NCI-H1930 (cell line): Measurements from ENCODE around the gene TMEM243.
"Not testable (repeated sequence)": the region's sequence is repeated elsewhere in the genome, so short reads cannot be mapped to it uniquely, and the experiment has no call there.

Experiments used
- DNase-seq, 2 experiments: peaks; one replicate each; lab custom pipeline; 2025; lab: John Stamatoyannopoulos, UW

TMEM243 gene, protein sequence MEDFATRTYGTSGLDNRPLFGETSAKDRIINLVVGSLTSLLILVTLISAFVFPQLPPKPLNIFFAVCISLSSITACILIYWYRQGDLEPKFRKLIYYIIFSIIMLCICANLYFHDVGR

DNA sequence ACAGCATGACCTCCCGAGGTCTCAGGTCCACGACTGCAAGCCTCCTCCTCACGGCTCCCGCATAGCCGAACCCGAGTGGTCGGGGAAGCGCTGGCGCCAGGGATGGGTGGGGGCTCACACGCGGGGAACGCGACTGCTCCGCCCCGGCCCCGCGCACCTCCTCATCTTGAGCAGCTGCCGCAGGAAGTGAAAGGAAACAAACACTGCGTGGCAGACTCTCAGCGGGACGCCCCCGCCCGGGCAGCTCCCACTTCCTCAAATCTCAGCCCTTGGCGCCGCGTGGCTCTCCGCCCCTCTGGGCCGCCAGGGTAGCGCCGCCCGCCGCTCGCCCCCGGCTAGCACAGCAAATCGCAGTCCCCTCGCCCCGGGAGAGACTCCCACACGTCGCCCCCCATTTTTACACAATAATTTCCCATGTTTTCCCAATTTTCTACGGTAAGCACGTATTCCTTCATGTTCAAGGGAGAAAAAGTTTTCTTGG, at the start of gene TMEM243:
Gene TMEM243 (minus strand): TSS at position 188 of the 481 bp plus-strand sequence. CDS start 229 bp downstream, outside the sequence.
- peak in 1 of 2 experiments; percentile 28 for DNase-seq

GRCh38 chr7:87267239-87267900, 47.8 kb upstream of the TMEM243 start:
- DNase-seq, result no peak

- no peak for DNase-seq
These were observed 44.0 kb upstream of the TMEM243 start for GRCh38 chr7:87263537-87263936.

DNA sequence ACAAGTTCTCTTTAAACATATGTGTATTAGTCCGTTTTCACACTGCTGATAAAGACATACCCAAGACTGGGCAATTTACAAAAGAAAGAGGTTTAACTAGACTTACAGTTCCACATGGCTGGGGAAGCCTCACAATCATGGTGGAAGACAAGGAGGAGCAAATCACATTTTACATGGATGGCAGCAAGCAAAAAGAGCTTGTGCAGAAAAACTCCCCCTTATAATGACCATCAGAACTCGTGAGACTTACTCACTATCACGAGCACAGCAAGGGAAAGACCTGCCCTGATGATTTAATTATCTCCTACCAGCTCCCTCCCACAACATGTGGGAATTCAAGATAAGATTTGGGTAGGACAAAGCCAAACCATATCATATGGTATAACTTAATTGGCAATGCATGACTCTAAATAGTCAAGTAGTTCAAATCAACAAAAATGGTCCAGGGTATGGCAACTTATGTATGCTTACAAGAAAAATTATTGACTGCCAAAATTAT, 34.1 kb upstream of the TMEM243 start:
- DNase-seq, result no peak

DNA sequence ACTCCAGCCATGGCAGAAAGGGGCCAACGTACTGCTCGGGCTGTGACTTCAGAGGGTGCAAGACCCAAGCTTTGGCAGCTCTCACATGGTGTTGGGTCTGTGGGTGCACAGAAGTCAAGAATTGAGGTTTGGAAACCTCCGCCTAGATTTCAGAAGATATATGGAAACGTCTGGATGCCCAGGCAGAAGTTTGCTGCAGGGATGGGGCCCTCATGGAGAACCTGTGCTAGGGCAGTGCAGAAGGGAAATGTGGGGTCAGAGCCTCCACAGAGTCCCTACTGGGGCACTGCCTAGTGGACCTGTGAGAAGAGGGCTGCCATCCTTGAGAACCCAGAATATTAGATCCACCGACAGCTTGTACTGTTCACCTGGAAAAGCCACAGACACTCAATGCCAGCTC, 26.1 kb upstream of the TMEM243 start:
- DNase-seq, result not testable (repeated sequence)

DNA sequence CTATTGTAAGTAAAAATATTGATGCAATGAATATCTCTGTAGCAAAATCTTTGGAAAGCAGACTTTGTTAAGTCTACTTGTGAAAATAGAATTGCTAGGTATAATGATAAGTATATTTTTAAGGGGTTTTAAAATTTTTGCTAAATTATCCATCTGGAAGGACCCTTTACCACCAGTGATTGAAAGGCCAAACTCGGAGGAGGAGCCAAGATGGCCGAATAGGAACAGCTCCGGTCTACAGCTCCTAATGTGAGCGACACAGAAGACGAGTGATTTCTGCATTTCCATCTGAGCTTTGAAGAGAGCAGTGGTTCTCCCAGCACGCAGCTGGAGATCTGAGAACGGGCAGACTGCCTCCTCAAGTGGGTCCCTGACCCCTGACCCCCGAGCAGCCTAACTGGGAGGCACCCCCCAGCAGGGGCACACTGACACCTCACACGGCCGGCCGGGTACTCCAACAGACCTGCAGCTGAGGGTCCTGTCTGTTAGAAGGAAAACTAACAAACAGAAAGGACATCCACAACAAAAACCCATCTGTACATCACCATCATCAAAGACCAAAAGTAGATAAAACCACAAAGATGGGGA, 19.0 kb upstream of the TMEM243 start:
- not testable (repeated sequence) for DNase-seq

DNA sequence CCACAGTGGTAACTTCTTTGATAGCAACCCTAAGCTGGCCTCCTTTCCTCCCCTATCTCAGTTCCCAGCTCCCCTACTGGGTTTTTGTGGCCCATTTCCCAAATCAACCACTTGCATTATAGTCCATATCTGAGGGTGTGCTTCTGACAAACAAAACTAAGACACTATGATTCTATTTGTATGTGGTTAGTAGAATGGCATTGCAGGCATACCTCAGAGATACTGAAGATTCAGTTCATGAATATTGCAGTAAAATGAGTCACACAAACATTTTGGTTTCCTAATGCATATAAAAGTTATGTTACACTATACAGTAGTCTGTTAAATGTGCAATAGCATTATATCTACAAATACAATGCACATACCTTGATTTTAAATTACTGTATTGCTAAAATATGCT, 15.4 kb upstream of the TMEM243 start:
- no peak for DNase-seq

- no peak for DNase-seq
These were observed 12.2 kb upstream of the TMEM243 start for GRCh38 chr7:87231711-87232110.

GRCh38 chr7:87231258-87231657, 11.7 kb upstream of the TMEM243 start:
- no peak for DNase-seq

DNA sequence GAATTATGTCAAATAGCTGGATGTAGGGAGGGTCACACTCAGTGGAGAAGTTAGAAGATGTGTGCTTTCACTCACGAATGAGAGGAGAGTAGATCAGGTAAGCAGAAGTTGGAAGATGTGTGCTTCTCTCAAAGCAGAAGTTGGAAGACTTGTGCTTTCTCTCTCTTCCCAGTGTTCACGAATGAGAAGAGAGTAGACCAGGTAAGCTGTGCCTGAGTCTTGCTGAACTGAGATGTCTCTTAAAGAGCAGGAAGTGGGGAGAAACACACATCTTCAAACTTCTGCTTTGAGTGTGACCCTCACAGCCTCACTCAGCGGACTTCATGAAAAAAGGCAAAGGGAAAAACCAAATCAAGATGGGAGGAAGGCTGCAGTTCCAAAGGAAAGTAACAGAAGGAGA, 7.0 kb upstream of the TMEM243 start:
- DNase-seq, result no peak

DNA sequence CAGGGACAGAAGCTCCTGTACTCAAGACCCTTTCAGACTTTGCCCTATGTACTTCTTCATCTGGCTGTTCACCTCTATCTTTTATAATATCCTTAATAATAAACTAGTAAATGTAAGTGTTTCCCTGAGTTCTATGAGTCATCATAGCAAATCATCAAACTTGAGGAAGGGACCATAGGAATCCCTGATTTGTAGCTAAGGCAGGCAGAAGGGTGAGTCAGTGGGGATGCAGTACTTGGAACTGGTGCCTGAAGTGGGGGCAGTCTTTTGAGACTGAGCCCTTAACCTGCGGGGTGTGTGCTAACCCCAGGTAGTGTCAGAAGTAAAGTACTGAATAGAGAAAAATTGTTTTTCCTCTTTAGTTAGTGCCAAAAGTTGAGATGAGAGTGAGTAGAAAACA, 6.2 kb upstream of the TMEM243 start:
- no peak for DNase-seq

- DNase-seq, result no peak
These were observed 4.1 kb upstream of the TMEM243 start for GRCh38 chr7:87223666-87224065.

DNA sequence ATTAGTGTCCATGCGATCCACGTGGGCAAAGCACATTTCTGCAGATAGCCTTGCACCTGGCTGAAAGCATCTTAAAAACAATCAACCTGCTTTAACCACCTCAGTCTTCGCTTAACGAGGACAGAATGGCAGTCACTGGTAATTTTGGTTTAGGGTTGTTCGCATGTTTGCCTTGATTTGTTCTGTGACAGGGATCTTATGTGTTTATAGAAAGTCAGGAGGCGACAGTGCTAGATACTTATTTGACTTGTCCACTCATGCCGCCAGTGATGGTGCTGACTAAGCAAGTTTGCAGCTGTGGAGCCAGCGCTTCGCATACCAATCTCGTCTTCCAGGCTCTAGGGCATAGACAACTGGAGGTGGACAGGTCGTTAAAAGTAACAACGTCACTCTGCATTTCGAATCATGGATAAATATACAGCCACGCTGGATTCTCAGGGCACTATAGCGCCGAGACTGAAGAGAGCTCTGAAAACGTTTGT, 1.2 kb upstream of the TMEM243 start:
- DNase-seq, result no peak

GRCh38 chr7:87220026-87220733, 648 bp upstream of the TMEM243 start:
- DNase-seq, result peak; percentile 70 to 81

DNA sequence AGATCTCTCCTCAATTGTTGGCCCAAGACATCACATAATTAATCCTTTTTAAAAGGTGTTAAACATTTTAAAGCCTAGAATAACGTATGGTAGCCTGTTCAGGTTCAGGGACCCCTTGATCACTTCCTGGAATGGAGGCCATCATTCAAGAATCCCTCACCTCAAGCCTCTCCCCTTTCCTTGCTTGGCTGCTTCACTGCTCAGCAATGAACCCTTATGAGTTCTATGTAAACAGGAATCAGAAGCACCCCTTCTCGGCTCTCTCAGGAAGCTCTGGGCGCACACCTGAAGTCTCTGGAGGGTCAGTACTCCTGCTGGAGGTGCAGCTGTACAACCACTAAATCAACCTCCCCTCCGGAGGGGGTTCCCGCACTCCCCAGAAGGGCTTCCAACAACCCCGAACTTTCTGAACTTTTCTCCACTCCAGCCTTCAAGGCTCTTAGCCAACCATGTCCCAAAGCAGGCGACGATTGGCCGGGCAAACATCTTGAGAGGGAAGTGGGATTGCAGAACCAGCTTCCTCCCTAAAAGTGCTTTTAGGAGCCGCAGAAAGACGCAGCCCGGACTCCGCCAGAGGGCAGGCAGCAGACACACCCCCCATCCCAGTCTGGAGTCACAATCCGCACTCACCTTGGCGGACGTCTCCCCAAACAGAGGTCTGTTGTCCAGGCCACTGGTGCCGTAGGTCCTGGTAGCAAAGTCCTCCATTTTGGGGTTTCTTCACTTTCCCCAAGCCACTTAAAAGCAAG, 562 bp downstream of the TMEM243 start:
- DNase-seq, result no peak

DNA sequence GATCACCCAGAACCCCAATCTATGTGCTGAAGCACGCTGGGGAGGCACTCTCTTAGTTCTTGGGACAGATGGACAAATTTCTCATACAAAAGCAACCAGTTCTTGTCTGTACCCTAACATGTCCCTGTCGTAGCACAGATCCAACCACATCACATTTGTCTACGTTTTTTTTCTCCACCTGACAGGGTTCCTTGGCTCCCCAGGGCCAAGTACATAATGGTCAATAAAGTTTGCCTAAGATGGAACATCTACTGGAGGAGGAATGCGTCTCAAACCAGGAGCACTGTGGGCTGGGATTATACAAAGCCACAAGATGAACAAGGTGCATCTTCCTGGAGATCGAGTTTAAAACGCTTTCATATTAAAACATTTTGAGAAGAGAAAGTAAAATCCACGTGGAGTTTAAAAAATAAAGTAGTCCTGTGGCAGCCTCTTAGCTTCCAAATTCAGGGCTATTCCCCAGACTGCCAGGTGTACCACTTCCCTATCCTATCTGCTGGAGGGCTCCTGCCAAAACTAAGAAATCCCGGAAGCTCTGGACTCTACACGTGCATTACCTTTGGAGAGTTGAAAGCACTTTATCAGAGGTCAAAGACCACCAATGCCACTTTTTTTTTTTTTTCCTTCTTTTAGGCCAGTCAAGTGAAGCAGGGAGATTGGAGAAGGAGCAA, 1.4 kb downstream of the TMEM243 start:
- DNase-seq, result no peak

- DNase-seq, result no peak
These were observed 2.6 kb downstream of the TMEM243 start for GRCh38 chr7:87216701-87217508.

GRCh38 chr7:87215046-87215445, 4.5 kb downstream of the TMEM243 start:
- no peak for DNase-seq

GRCh38 chr7:87213811-87214210, 5.7 kb downstream of the TMEM243 start:
- no peak for DNase-seq

DNA sequence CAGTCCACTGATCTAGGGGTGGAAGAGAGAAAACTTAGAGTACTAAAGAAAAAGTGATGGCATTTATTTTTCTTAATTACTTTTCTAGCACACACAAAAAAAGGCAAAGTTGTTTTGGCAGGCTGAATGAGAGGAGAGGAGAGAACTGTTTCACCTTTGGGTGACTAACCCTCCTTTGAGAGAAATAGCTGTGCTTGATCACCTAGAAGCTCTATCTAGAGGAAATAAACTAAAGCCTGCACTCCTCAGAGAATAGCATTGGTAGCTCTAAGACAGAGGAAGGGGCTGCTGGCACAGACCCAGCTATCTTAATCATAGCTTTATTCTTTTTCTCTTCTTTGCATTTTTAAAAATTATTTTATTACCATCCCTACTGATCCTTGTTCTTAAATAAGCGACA, 6.3 kb downstream of the TMEM243 start:
- no peak for DNase-seq
